Right cardiac atrium (tissue), 5 donors: ENCODE data around the gene LDLRAD4. TPM values are rescaled to one million over a fixed set of nuclear protein-coding genes. Genes with fewer than 3 reads are reported as not detected.

Experiments used
- ATAC-seq, 2 donors: fragments of 200-7000 bp; cut with Tn5 transposase; one replicate each; pipeline versions ENCODE4 v1.8.0 to v1.9.1; 2020; ENCODE audit warnings: moderate library complexity in 2 of 2, mild to moderate bottlenecking in 1 of 2
- DNase-seq, 3 donors: peaks; one replicate each; pipeline ENCODE4 v3.0.0-alpha.2; 2020
- H3K27ac ChIP-seq: one replicate; pipeline ENCODE4 v1.5.1; 2013; ENCODE audit warnings: mild to moderate bottlenecking, low read length, control low read depth, moderate library complexity
- H3K27me3 ChIP-seq: one replicate; pipeline ENCODE4 v1.6.1; 2013; ENCODE audit not compliant: control insufficient read depth, insufficient read depth
- H3K4me1 ChIP-seq: one replicate; pipeline ENCODE4 v1.6.1; 2013; ENCODE audit warnings: low read length; ENCODE audit not compliant: control insufficient read depth, insufficient read depth
- H3K4me3 ChIP-seq: one replicate; pipeline ENCODE4 v1.5.1; 2013; ENCODE audit warnings: low read length, control low read depth
- H3K9me3 ChIP-seq: one replicate; pipeline ENCODE4 v1.6.1; 2013; ENCODE audit warnings: low read length; ENCODE audit not compliant: control insufficient read depth
- whole genome bisulfite sequencing: extraction: QIAGEN DNeasy Blood & Tissue Kit; methylation state at CpG from one replicate; pipeline ENCODE4 v1.1.7; 2013; 5-methylcytosine and 5-hydroxymethylcytosine counted together
- intact Hi-C, 4 donors: fragments of 100-400 bp; cut with DNase I; formaldehyde crosslinking; loops; one replicate each; pipeline versions ENCODE4 v1.11.0 to v1.14.0; 2022 to 2023
- polyA plus RNA-seq: library from polyadenylated mRNA; stranded (reverse); fragments of 200-250 nt; gene quantifications from one replicate; pipeline ENCODE4 v1.2.3, GENCODE V29; 2013
- total RNA-seq, 4 donors: library from RNA; stranded (reverse); fragmentation: NEBNext Ultra II Directional; extraction: Animal tissue kit (Norgen Biotek cat#: 25700); gene quantifications; one replicate each; pipeline ENCODE4 v1.2.1, GENCODE V29; 2021
- donor health status: healthy with polysubstance abuse.
- donor health status: DM: no; HTN: yes; CAD: no.
- donor health status: DM: no; HTN: no; CAD: no.
- donor health status: DM: no; HTN: yes; CAD: no; lungs with severe emphysema.
- donor health status: DM: yes; HTN: yes; CAD: no.

LDLRAD4 gene
- total and polyA plus RNA-seq, 5 donors, result 25.7 to 159 (median 68.1) TPM

GRCh38 chr18:13227910-13228309, 9.3 kb downstream of the LDLRAD4 start:
- Histone ChIP-seq H3K4me1 (peaks cover 20% of the 10 kb centered on the region), H3K27me3 (no peaks in the 10 kb centered on the region), H3K4me3 (no peak overlapping the region), H3K27ac (no peak overlapping the region), H3K9me3 (no peaks in the 10 kb centered on the region)
- no peak for DNase-seq
- intact Hi-C loops, result loop anchor here in 1 of 4 donors (10.0 kb wide), 1 partner anchor 47 kb away; no protein-coding TSS in a partner anchor
- ATAC-seq, result no peak
- 97% methylated on average over 6 of the region's 6 CpGs for WGBS

DNA sequence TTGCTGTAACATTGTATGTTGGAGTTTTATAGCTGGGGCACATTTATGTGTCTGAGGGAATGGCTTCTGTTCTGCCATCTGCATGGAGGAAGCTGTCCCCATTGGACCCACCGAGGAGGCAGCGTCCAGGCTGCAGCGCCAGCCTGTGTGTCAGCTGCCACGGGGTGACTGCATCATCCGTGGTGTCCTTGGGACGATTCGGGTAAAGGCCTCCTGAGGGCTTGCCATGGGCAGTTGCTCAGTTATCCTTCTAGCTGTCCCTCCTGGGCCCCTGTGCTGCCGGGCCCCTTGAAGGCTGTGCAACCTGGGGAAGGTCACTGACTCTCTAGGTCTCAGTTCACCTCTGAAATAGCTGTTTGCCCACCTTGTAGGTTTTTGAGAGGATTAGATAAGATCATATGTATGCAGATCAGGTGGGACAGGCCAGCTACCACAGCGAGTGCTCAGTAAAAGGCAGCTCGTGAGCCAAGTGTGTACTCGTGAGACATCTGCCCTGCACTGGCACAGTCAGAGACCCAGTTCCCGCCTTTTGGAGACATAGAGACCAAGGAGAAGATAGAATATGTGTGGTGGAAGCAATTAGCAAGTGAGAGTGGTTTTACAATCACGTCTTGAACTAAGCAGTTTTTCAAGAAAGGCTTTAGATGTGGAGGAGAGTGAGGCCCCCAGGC, 10.6 kb downstream of the LDLRAD4 start:
- intact Hi-C loops, result loop anchor here in 1 of 4 donors (10.0 kb wide), 1 partner anchor 46 kb away; no protein-coding TSS in a partner anchor
- H3K9me3 ChIP-seq, result no peaks in the 10 kb centered on the region
- 82% methylated on average over 13 of the region's 13 CpGs for WGBS
- no peak overlapping the region for H3K4me3 ChIP-seq
- no peaks in the 10 kb centered on the region for H3K27me3 ChIP-seq
- DNase-seq (no peak), ATAC-seq (no peak)
- no peak overlapping the region for H3K27ac ChIP-seq
- H3K4me1 ChIP-seq, result peaks cover 8% of the 10 kb centered on the region

DNA sequence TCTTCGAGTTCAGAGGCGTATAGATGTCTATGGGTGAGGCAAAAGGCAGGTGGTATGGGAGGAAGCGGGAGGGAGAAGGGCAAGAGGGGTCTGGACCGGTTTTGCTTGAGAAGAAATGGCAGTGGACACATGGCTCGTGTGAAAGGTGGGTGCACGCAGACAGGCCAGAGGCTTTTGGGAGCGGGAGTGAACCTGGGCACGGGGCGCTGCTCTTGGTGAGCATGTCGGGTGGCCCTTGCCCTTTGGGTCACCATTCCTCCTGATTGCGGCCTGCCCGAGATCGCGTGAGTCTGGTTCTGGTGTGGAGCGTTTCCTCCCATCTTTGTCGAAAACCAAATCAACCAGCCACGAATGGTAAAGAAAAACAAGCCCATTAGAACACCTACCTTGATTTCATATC, 12.6 kb downstream of the LDLRAD4 start:
- peaks cover 7% of the 10 kb centered on the region for H3K4me1 ChIP-seq
- no peaks in the 10 kb centered on the region for H3K27me3 ChIP-seq
- ATAC-seq (no peak), DNase-seq (no peak)
- H3K27ac ChIP-seq, result no peak overlapping the region
- H3K9me3 ChIP-seq, result no peaks in the 10 kb centered on the region
- 94% methylated on average over 17 of the region's 17 CpGs for WGBS
- H3K4me3 ChIP-seq, result no peak overlapping the region
- intact Hi-C loops, result loop anchor here in 1 of 4 donors (5.0 kb wide), 1 partner anchor 36 kb away; no protein-coding TSS in a partner anchor

DNA sequence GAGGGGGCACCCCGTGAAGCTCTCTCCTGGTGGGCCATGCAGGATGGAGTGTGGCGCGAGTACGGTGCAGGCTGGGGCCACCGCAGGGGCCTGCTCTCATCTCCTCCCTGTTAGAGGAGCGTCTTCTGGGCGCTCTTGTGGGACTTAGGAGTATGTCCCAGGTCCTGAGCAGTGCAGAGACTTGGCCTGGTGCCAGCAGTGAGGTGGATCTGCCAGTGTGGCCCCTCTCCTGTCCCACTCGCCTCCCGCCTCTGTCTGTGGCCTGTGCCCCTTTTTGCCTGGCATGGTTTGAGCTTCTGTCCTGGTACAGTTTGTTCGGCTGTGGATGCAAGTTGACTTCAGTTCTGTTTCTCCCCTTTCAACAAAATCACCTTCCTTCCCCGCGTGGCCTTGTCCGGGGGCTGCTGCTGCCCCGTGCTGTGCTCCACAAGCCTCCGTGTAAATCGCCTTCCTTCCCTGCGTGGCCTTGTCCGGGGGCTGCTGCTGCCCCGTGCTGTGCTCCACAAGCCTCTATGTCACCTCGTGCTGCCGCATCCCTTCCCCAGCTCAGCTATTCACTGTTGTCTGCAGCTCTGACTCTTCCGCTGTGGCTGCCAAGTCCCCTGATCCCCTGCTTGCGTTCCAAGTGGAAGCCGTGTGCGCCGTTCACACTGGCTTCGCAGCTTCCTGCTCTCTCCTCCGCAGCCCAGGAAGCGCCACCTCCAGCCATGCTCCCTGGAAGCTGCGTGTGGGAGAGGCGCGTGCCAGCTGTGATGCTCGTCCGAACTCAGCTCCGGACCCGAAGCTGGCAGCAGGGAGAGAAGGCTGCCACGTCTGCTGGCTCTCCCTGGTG, 13.7 kb downstream of the LDLRAD4 start:
- Histone ChIP-seq H3K4me3 (no peak overlapping the region), H3K27me3 (no peaks in the 10 kb centered on the region), H3K9me3 (no peaks in the 10 kb centered on the region), H3K4me1 (peaks cover 7% of the 10 kb centered on the region), H3K27ac (no peak overlapping the region)
- WGBS, result 50% methylated on average over 37 of the region's 37 CpGs
- ATAC-seq, result peak; percentile 74 to 78
- DNase-seq, result peak; percentile 74 to 88 (median 86)
- intact Hi-C loops, result loop anchor here in 1 of 4 donors (5.0 kb wide), 1 partner anchor 35 kb away; no protein-coding TSS in a partner anchor

DNA sequence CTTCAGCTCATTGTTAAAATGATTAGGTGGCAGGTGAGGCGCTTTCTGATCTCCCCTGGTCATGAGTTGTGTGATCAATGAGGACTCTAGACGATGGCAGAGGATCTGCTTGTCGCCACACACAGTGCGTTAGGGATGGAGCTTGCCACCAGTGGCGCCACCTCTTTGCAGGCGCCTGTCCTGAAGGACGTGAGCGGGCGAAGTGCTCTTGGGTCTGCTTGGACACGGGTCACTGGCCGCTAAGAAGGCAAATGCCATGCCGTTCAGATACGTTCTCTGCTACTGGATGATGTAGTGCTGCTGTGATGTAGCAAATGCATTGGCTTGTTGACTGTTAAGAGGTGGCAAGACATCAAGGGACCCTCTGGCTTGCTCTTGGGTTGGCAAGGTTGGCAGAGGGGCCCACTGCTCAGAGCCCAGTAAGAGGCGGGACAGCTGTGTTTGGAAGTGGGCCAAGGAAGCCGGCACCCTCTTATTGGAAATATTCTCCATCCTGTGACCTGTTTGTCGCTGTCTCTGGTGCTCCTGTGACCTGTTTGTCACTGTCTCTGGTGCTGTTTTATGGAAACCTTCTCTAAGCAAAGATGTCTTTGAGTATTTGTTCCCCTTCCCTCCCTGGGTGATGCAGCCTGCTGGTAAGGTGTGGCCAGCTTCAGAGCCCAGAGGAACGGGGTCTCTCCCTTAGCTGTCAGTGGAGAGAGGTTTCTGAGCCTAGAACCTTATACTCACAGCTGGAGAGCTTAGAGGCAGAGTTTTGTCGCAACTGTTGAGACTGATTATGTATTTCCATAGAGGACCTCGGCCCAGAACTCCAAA, 14.6 kb downstream of the LDLRAD4 start:
- Histone ChIP-seq H3K4me1 (peaks cover 7% of the 10 kb centered on the region), H3K9me3 (no peaks in the 10 kb centered on the region), H3K27me3 (no peaks in the 10 kb centered on the region), H3K4me3 (no peak overlapping the region), H3K27ac (no peak overlapping the region)
- 86% methylated on average over 19 of the region's 19 CpGs for WGBS
- intact Hi-C loops, result loop anchor here in 1 of 4 donors (5.0 kb wide), 1 partner anchor 34 kb away; no protein-coding TSS in a partner anchor
- DNase-seq, result peak in 1 of 3 donors; percentile 53
- peak in 1 of 2 donors; percentile 8 for ATAC-seq

- Histone ChIP-seq H3K4me3 (no peak overlapping the region), H3K9me3 (no peaks in the 10 kb centered on the region), H3K4me1 (peaks cover 7% of the 10 kb centered on the region), H3K27ac (no peak overlapping the region), H3K27me3 (no peaks in the 10 kb centered on the region)
- ATAC-seq (no peak), DNase-seq (peak in 1 of 3 donors; percentile 50)
- intact Hi-C loops, result loop anchor here in 1 of 4 donors (5.0 kb wide), 1 partner anchor 33 kb away; no protein-coding TSS in a partner anchor
- WGBS, result 91% methylated on average over 23 of the region's 23 CpGs
These were observed 15.5 kb downstream of the LDLRAD4 start for GRCh38 chr18:13233787-13234783.

GRCh38 chr18:13235421-13235831, 16.9 kb downstream of the LDLRAD4 start:
- Histone ChIP-seq H3K4me1 (peaks cover 7% of the 10 kb centered on the region), H3K4me3 (no peak overlapping the region), H3K27me3 (no peaks in the 10 kb centered on the region), H3K9me3 (no peaks in the 10 kb centered on the region), H3K27ac (no peak overlapping the region)
- intact Hi-C loops, result no loop called here
- peak in 1 of 2 donors; percentile 4 for ATAC-seq
- no peak for DNase-seq
- WGBS, result 46% methylated on average over 6 of the region's 6 CpGs

GRCh38 chr18:13235981-13236380, 17.4 kb downstream of the LDLRAD4 start:
- peaks cover 7% of the 10 kb centered on the region for H3K4me1 ChIP-seq

DNA sequence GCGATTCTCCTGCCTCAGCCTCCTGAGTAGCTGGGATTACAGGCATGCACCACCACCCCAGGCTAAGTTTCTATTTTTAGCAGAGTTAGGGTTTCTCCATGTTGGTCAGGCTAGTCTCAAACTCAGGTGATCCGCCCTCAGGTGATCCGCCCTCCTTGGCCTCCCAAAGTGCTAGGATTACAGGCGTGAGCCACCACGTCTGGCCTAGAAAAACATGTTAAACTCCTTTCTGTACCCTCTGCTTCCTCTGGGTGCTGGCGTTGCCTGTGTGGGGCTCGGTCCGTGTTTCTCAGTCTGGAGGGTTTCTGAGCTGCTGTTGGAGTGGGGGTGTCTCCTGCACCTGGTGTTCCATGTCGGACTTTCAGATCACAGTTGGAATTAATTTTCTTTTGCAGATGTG, 17.9 kb downstream of the LDLRAD4 start:
- H3K9me3 ChIP-seq, result no peaks in the 10 kb centered on the region
- H3K4me1 ChIP-seq, result peaks cover 7% of the 10 kb centered on the region
- intact Hi-C loops, result no loop called here
- no peak for DNase-seq
- 84% methylated on average over 9 of the region's 9 CpGs for WGBS
- H3K4me3 ChIP-seq, result no peak overlapping the region
- no peak overlapping the region for H3K27ac ChIP-seq
- no peak for ATAC-seq
- H3K27me3 ChIP-seq, result no peaks in the 10 kb centered on the region

More at GRCh38 chr18:13235981-13236380, 17.4 kb downstream of the LDLRAD4 start:
- Histone ChIP-seq H3K27me3 (no peaks in the 10 kb centered on the region), H3K9me3 (no peaks in the 10 kb centered on the region), H3K4me3 (no peak overlapping the region), H3K27ac (no peak overlapping the region)
- intact Hi-C loops, result no loop called here
- ATAC-seq (peak; percentile 83 to 92), DNase-seq (peak; percentile 83 to 93 (median 87))
- WGBS, result 51% methylated on average over 8 of the region's 8 CpGs
